Inferior parietal cortex (tissue), 1 donor: Measurements from ENCODE around the gene LZTFL1.
A peak's percentile ranks its signal among the peaks of the same experiment; 100 is the strongest.
"Not testable (repeated sequence)": the region's sequence is repeated elsewhere in the genome, so short reads cannot be mapped to it uniquely, and the experiment has no call there.

ENCODE experiments used
- DNase-seq: peaks from one replicate; pipeline ENCODE4 v3.0.0-alpha.2; 2016; ENCODE audit errors: extremely low spot score

Gene LZTFL1

GRCh38 chr3:45865563-45865962 lies 23.6 kb upstream of the LZTFL1 start:
- DNase-seq: no peak

- no peak for DNase-seq
These were observed 23.0 kb upstream of the LZTFL1 start for GRCh38 chr3:45864760-45865519.

GRCh38 chr3:45861043-45861719 lies 19.3 kb upstream of the LZTFL1 start:
- DNase-seq: no peak

- no peak for DNase-seq
These were observed 18.6 kb upstream of the LZTFL1 start for GRCh38 chr3:45860481-45860880.

DNA sequence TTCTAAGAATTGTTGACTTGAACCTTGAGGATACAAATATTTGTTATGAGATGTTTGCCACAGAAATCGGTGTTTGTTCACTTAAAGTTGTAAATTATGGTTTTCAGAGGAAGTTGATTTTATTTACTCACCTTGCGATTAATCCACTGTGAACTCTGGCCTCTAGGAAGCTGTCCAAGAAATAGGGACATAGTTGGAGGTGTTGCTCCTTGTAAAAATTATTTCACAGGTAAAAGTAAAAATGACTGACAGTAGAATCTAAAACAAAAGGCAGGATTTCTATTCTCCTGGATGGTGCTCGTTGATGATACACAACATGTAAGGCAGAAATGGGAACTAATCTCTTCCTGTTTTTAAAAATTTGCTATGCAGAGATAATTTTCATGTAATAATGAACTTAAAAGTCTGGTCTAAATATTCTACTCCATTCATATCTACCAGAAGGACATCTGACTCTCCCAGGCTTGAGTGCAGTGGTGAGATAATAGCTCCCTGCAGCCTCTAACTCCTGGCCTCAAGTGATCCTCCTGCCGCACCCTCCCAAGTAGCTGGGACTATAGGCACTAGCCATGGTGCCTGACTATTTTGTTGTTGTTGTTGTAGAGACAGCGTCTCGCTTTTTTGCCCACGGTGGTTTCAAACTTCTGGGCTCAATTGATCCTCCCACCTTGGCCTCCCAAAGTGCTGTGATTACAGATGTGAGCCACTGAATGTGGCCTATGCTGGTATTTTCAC lies 17.1 kb upstream of the LZTFL1 start:
- DNase-seq: no peak

DNA sequence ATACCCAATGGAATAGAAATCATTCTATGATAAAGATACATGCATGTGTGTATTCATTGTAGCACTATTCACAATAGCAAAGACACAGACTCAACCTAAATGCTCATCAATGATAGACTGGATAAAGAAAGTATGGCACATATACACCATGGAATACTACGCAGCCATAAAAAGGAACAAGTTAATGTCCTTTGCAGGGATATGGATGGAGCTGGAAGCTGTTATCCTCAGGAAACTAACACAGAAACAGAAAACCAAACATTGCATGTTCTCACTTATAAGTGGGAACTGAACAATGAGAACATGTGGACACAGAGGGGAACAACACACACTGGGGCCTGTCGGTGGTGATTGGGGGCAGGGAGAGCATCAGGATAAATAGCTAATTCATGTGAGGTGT lies 15.1 kb upstream of the LZTFL1 start:
- not testable (repeated sequence) for DNase-seq

GRCh38 chr3:45856323-45856722 lies 14.4 kb upstream of the LZTFL1 start:
- DNase-seq: not testable (repeated sequence)

DNA sequence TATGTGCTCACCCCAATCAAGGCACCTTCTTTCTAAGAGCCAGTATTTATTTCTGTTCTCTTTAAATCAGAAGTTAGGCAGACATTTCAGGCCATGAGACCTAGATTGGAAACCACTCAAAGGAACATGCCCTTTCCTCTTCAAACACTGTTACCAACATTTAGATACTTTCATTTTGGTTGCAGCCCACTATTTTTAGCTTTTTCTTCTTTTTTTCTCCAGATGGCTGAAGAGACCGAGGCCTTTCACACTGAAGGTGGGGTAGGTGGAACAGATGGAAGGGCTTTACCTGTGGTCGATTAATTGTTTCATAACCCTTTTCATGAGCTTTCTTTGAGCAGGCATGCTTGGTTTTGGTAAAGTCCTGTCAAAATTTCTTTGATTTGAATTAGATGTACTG lies 10.9 kb upstream of the LZTFL1 start:
- DNase-seq: no peak

DNA sequence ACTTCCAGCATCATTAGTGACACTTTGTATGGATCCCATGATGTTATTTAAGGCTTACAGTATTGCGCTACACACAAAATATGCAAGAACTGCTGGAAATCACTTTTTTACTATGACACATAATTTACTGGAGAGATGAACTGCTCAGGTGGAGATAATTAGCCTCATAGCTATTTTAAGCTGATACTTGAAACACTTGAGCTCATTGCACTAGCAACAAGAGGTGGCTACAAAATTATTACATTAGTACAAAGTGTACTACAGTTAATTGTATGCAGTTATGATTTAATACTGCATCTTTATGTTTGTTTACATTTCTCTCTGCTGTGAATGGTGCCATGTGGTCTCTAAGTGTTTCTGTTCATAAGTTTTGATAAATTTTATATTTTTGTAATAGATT lies 6.5 kb upstream of the LZTFL1 start:
- no peak for DNase-seq

GRCh38 chr3:45844616-45845015 lies 2.7 kb upstream of the LZTFL1 start:
- DNase-seq: no peak

DNA sequence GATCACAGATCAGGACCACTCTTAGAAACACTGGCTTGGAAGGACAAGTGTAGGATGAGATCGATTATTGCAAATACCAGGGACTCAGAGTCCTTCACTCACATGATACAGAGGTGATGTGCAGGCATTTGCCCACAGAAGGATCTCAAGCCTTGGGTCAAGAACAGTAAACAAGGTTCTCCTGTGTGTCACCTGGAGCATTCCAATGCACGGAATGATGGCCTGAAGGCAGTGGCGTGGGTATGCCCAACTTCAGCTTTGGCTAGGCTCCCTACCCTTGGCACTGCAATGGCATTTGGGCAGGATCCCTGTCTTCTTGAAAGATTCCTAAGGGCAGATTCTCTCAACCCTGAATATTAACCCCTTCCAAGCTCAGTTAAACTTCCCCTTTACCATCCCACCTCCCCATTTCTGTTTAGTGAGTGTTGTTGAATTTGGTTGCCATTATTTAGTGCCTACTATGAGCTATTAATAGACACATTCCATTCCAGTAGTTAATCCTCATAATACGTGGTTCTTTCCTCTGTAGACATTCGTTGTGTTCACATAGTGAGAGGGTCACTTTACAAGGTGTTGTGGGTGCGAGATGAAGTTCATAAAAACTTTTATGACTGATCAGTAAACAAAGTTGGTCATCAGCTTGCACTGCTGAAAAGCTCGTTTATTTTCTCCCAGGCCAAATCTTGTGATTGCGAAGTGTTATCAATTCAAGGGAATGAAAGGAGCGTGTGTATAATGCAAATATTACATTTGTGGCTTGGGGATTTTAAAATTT lies 1.1 kb upstream of the LZTFL1 start:
- no peak for DNase-seq

DNA sequence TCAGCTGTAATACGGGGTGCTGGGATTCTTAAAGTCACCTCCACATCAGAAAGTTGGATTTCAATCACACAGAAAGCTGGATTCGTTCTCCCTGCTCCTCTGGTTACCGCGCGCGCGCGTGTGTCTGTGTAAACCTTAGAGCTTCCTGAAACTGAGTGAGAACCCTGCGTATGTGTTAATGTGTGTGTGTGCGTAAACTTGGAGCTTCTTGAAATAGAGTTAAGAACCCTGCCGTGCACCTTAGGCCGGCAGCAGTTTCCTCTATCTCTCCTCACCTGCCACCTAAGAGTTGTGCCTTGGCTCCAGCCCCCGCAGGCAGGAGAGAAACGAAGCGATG lies 531 bp downstream of the LZTFL1 start:
- no peak for DNase-seq

DNA sequence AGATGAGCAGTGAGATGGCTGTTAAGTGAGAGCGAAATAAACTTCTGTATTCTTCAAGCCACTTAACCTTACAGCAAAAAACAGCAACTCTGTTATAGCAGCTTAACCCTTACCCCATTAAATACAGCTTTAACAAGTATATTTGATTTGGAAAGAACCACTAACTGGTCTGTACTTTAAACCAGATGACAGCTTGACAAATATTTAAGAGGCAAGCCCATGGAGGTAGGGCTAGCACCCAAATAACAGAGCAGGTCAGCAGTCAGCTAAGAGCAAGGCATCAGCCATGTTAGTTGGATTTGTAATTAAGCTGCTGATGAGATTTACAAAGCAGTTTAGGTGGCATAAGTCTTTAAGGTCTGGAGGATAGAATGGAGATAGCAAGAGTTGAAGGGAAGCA lies 3.5 kb downstream of the LZTFL1 start:
- no peak for DNase-seq

GRCh38 chr3:45832699-45833098 lies 9.2 kb downstream of the LZTFL1 start:
- no peak for DNase-seq

- no peak for DNase-seq
These were observed 11.8 kb downstream of the LZTFL1 start for GRCh38 chr3:45830121-45830520.

DNA sequence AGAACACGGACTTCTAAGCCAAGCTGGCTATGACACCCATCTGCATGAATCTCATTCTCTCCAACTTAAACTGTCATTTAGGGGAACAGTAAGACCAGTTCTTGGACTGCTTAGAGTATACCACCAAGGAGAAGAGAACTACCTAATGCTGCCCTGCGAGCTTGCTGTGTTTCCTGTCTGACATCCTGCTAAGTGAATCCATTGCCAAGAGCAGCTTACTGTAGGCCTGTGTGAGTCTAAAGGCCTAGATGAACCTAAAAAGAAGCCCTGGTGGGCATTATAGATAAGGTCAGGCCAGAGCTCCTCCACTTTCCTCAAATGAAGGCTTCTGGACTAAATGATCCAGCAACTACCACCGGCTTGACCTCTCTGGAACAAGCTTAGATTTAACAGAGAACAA lies 15.0 kb downstream of the LZTFL1 start:
- no peak for DNase-seq

DNA sequence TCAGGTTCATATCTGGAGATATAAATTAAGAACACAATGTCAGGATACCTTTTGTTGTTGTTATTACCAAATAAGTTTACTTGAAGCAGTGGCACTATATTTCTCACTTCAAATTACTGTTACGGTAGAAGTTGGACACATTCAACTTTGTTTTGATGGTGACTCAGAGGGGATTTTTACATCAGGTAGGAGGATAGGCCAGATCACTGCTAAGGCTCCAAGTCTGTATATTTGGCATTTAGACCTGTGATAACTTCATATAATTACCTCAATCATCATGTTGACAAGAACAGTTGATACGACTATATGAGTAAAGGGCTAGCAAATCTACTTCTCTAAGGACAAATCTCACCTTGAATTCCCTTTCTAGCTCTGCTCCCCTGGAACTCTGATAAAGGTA lies 15.6 kb downstream of the LZTFL1 start:
- DNase-seq: no peak

- DNase-seq: no peak
These were observed 20.8 kb downstream of the LZTFL1 start for GRCh38 chr3:45821127-45821526.

- DNase-seq: no peak
These were observed 22.4 kb downstream of the LZTFL1 start for GRCh38 chr3:45819543-45819942.

GRCh38 chr3:45817831-45818522 lies 23.9 kb downstream of the LZTFL1 start:
- peak; percentile 32 for DNase-seq

GRCh38 chr3:45816544-45816943 lies 25.4 kb downstream of the LZTFL1 start:
- peak; percentile 21 for DNase-seq

GRCh38 chr3:45814322-45814721 lies 27.6 kb downstream of the LZTFL1 start:
- DNase-seq: no peak
